ENCODE data around the gene EML6.

EML6 gene

GRCh38 chr2:55018619-55019018, 295.2 kb downstream of the EML6 start:
- Histone ChIP-seq H3K27me3 (replicated peaks) (no peaks in the 10 kb centered on the region), H3K27ac (no peak overlapping the region), H3K4me3 (ENCODE audit: low read depth, low read length) (no peak overlapping the region), H3K36me3 (replicated peaks) (peaks cover 14% of the 10 kb centered on the region)
- no peak for TF ChIP-seq CTCF (IDR thresholded peaks at IDR 0.05; ENCODE audit: low read depth, low read length, missing control alignments)
- DNase-seq, result no peak
- in situ Hi-C loops (cut with HindIII; ENCODE audit: low pct_ligation_motif_present, low sequenced_read_pairs), result no loop called here

- no peaks in the 10 kb centered on the region for H3K27me3 ChIP-seq (replicated peaks)
- in situ Hi-C loops (cut with HindIII; ENCODE audit: low pct_ligation_motif_present, low sequenced_read_pairs), result no loop called here
- H3K27ac ChIP-seq, result no peak overlapping the region
- no peak for TF ChIP-seq CTCF (IDR thresholded peaks at IDR 0.05; ENCODE audit: low read depth, low read length, missing control alignments)
- H3K4me3 ChIP-seq (ENCODE audit: low read depth, low read length), result no peak overlapping the region
- no peak for DNase-seq
- H3K36me3 ChIP-seq (replicated peaks), result peaks cover 14% of the 10 kb centered on the region
These were observed 296.2 kb downstream of the EML6 start for GRCh38 chr2:55019526-55020258.
